Ectodermal cell (in vitro differentiated cells): Measurements from ENCODE around the gene SCYL3.

Experiments used
- H3K27ac ChIP-seq: 2 replicates; pipeline ENCODE4 v1.7.0; 2013; ENCODE audit warnings: mild to moderate bottlenecking, low read depth, low read length; ENCODE audit not compliant: insufficient read depth, poor library complexity, severe bottlenecking
- H3K27me3 ChIP-seq: 2 replicates; pipeline ENCODE4 v1.7.0; 2013; ENCODE audit warnings: mild to moderate bottlenecking, low read length; ENCODE audit not compliant: insufficient read depth, control insufficient read depth, poor library complexity, severe bottlenecking
- H3K36me3 ChIP-seq: one replicate; pipeline ENCODE4 v1.7.0; 2013; ENCODE audit warnings: low read length; ENCODE audit not compliant: control insufficient read depth, insufficient read depth
- H3K4me1 ChIP-seq: one replicate; pipeline ENCODE4 v1.7.0; 2013; ENCODE audit warnings: low read length; ENCODE audit not compliant: control insufficient read depth, insufficient read depth
- H3K4me3 ChIP-seq: 2 replicates; pipeline ENCODE4 v1.7.0; 2013; ENCODE audit warnings: low read depth, low read length, control low read depth; ENCODE audit not compliant: insufficient read depth
- H3K9me3 ChIP-seq: 2 replicates; pipeline ENCODE4 v1.7.0; 2013; ENCODE audit warnings: mild to moderate bottlenecking, low read length, moderate library complexity; ENCODE audit not compliant: control insufficient read depth
- WGBS, 2 experiments: methylation state at CpG; one replicate each; pipeline ENCODE4 v1.1.7; 2013; ENCODE audit warnings: missing lambda C conversion rate in 2 of 2; 5-methylcytosine and 5-hydroxymethylcytosine counted together

The SCYL3 gene

GRCh38 chr1:169849346-169850022 lies 44.2 kb downstream of the SCYL3 start:
- Histone ChIP-seq H3K27ac (no peak overlapping the region), H3K27me3 (no peaks in the 10 kb centered on the region), H3K4me3 (no peak overlapping the region), H3K36me3 (peaks cover 19% of the 10 kb centered on the region), H3K4me1 (no peaks in the 10 kb centered on the region), H3K9me3 (no peaks in the 10 kb centered on the region)
- 97 to 98% methylated on average over 5 of the region's 5 CpGs for WGBS, 2 experiments

- Histone ChIP-seq H3K27me3 (no peaks in the 10 kb centered on the region), H3K4me1 (no peaks in the 10 kb centered on the region), H3K27ac (no peak overlapping the region), H3K4me3 (no peak overlapping the region), H3K36me3 (peaks cover 14% of the 10 kb centered on the region), H3K9me3 (no peaks in the 10 kb centered on the region)
- WGBS, 2 experiments, result 93 to 98% methylated on average over 2 of the region's 2 CpGs
Observed at GRCh38 chr1:169848456-169848855, 45.2 kb downstream of the SCYL3 start.

GRCh38 chr1:169844941-169845608 lies 48.6 kb downstream of the SCYL3 start:
- no peaks in the 10 kb centered on the region for H3K4me1 ChIP-seq
- H3K9me3 ChIP-seq, result no peaks in the 10 kb centered on the region
- H3K27me3 ChIP-seq, result no peaks in the 10 kb centered on the region
- no peak overlapping the region for H3K27ac ChIP-seq
- WGBS, 2 experiments, result 100% methylated on average over 1 of the region's 1 CpG
- H3K4me3 ChIP-seq, result no peak overlapping the region
- peaks cover 8% of the 10 kb centered on the region for H3K36me3 ChIP-seq

- WGBS, 2 experiments, result 76 to 86% methylated on average over 4 of the region's 4 CpGs
- no peak overlapping the region for H3K27ac ChIP-seq
- H3K36me3 ChIP-seq, result peaks cover 17% of the 10 kb centered on the region
- no peaks in the 10 kb centered on the region for H3K27me3 ChIP-seq
- no peaks in the 10 kb centered on the region for H3K9me3 ChIP-seq
- H3K4me3 ChIP-seq, result no peak overlapping the region
- H3K4me1 ChIP-seq, result no peaks in the 10 kb centered on the region
Observed at GRCh38 chr1:169838942-169839341, 54.8 kb downstream of the SCYL3 start.

- H3K4me3 ChIP-seq, result no peak overlapping the region
- peaks cover 23% of the 10 kb centered on the region for H3K36me3 ChIP-seq
- H3K27me3 ChIP-seq, result no peaks in the 10 kb centered on the region
- no peaks in the 10 kb centered on the region for H3K9me3 ChIP-seq
- WGBS, 2 experiments, result 93 to 100% methylated on average over 1 of the region's 1 CpG
- H3K27ac ChIP-seq, result no peak overlapping the region
- H3K4me1 ChIP-seq, result no peaks in the 10 kb centered on the region
Observed at GRCh38 chr1:169836198-169836597, 57.5 kb downstream of the SCYL3 start.

DNA sequence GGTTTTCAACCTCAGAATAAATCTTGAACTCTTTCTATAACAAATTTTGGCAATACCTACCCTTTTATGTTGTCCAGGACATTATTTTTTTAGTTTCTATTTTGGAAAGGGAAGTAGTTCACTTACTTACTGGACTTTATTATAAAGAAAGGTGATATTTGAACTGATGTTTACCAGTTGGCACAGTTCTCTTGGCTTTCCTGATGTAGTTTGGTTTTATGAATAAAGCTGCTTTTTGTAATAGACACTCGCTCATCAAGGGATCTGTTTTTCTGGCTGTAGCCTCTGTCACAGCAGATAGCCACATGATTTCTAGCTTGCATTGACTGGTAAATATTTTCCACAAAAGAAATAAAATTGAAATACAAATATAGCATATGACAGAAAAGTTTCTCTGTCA lies 58.0 kb downstream of the SCYL3 start:
- Histone ChIP-seq H3K27me3 (no peaks in the 10 kb centered on the region), H3K36me3 (peaks cover 21% of the 10 kb centered on the region), H3K4me3 (no peak overlapping the region), H3K27ac (no peak overlapping the region), H3K9me3 (no peaks in the 10 kb centered on the region), H3K4me1 (no peaks in the 10 kb centered on the region)
- WGBS, 2 experiments, result 89 to 100% methylated on average over 1 of the region's 1 CpG

DNA sequence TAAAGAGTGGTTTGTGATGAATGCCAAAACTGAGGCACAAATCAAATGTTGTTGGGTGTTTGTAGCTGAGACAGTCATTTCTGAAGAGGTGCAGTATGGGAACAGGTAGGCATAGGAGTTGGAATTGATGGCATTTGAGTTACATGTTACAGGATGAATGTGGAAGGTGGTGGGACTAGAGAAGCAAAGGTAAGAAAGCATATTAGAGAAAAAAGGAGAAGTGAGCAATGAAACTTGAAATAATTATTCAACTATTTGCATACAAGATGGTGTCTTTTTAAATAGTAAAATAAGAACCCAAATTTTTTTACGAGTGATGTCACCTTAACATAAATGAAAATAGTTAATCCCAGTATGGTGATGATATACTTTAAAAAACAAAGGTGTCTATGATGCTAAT lies 58.8 kb downstream of the SCYL3 start:
- H3K27ac ChIP-seq, result no peak overlapping the region
- H3K4me1 ChIP-seq, result no peaks in the 10 kb centered on the region
- H3K36me3 ChIP-seq, result peaks cover 21% of the 10 kb centered on the region
- H3K27me3 ChIP-seq, result no peaks in the 10 kb centered on the region
- H3K4me3 ChIP-seq, result no peak overlapping the region
- H3K9me3 ChIP-seq, result no peaks in the 10 kb centered on the region
- WGBS, 2 experiments, result no CpG with 5 or more reads among the region's 1 CpG

GRCh38 chr1:169833179-169833901 lies 60.4 kb downstream of the SCYL3 start:
- Histone ChIP-seq H3K27me3 (no peaks in the 10 kb centered on the region), H3K27ac (no peak overlapping the region), H3K4me1 (no peaks in the 10 kb centered on the region), H3K4me3 (no peak overlapping the region), H3K9me3 (no peaks in the 10 kb centered on the region), H3K36me3 (peaks cover 17% of the 10 kb centered on the region)
- WGBS, 2 experiments, result 84 to 90% methylated on average over 3 to 4 of the region's 4 CpGs

DNA sequence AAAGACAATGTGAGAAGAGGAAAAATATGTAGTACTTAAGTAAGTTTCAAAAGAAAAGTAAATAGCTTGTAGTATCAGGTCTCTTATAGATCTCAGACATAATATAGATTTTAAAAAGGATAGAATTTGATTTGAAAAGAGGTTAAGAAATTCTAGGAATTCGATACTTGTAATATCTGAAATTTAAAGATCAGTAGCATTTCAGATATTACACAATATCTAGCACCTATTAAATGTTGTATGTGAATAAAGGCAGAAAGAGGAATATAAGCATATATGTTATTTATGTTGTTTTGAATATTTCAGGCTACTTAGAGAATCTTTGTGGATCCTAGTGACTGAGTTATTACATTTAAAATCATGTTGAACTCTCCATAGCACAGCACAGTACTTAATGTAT lies 64.0 kb downstream of the SCYL3 start:
- no CpG with 5 or more reads among the region's 1 CpG for WGBS, 2 experiments
- Histone ChIP-seq H3K4me1 (no peaks in the 10 kb centered on the region), H3K36me3 (peaks cover 30% of the 10 kb centered on the region), H3K27ac (no peak overlapping the region), H3K9me3 (no peaks in the 10 kb centered on the region), H3K4me3 (no peak overlapping the region), H3K27me3 (no peaks in the 10 kb centered on the region)

DNA sequence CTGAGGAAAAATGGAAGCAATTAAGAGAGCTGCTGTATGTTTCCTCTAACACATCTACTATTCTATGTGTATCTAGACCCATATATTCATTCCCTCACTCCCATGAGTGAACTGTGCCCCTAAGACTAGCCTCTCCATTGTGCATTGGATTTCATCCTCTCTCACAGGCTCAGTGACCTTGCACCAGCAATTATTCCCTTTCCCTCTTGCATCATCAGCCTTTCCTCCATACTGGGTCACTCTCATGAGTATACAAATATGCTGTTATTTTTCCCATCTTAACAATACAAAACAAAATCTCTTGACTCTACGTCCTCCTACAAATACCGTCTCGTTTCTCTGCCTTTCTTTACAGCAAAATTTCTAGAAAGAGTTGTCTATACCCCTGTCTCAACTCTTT lies 69.5 kb downstream of the SCYL3 start:
- Histone ChIP-seq H3K36me3 (peaks cover 27% of the 10 kb centered on the region), H3K9me3 (no peaks in the 10 kb centered on the region), H3K4me1 (no peaks in the 10 kb centered on the region), H3K4me3 (no peak overlapping the region), H3K27ac (no peak overlapping the region), H3K27me3 (no peaks in the 10 kb centered on the region)
- WGBS, 2 experiments, result 96 to 97% methylated on average over 3 of the region's 3 CpGs
